Measurements from ENCODE around the gene CHMP4A.

Gene CHMP4A

GRCh38 chr14:24243336-24243836, 30.1 kb upstream of the CHMP4A start:
- ChIA-PET CTCF (interaction anchor here (0.6 to 4.2 kb wide), 13 partner anchors 26 to 188 kb away, joined by 3 to 69 read pairs (median 4); partner anchors contain the start of genes CIDEB, DHRS1, NOP9 and RABGGTA), POLR2A (interaction anchor here (1.1 to 9.3 kb wide), 19 partner anchors 9 to 193 kb away, joined by 3 to 139 read pairs (median 7); partner anchors contain the start of genes CBLN3, CHMP4A, CIDEB and DHRS1)
- DNase-seq (ENCODE audit: extremely low spot score) = no peak
- TF ChIP-seq ZNF384 (IDR thresholded peaks at IDR 0.05) = peak; percentile 77
- no peak for TF ChIP-seq ELF4 (IDR thresholded peaks at IDR 0.05)
- TF ChIP-seq NFRKB (IDR thresholded peaks at IDR 0.05) = no peak
- no peak for TF ChIP-seq TARDBP (IDR thresholded peaks at IDR 0.05)
- TF ChIP-seq CTBP1 (IDR thresholded peaks at IDR 0.05; ENCODE audit: borderline replicate concordance) = no peak
- TF ChIP-seq LEF1 (IDR thresholded peaks at IDR 0.05; ENCODE audit: borderline replicate concordance) = no peak
- TF ChIP-seq BHLHE40 (IDR thresholded peaks at IDR 0.05; ENCODE audit: borderline replicate concordance) = no peak

- CTCF ChIA-PET = interaction anchor here (0.6 to 4.2 kb wide), 13 partner anchors 19 to 190 kb away, joined by 3 to 69 read pairs (median 4); partner anchors contain the start of genes CIDEB, DHRS1, MDP1 and NOP9
- peak; percentile 93 for DNase-seq (ENCODE audit: extremely low spot score)
- TF ChIP-seq SP1 (IDR thresholded peaks at IDR 0.05) (no peak), FOXK2 (IDR thresholded peaks at IDR 0.05) (no peak), PKNOX1 (IDR thresholded peaks at IDR 0.05) (no peak), TARDBP (IDR thresholded peaks at IDR 0.05) (no peak), FOXM1 (IDR thresholded peaks at IDR 0.05; ENCODE audit: borderline replicate concordance) (no peak), ARNT (IDR thresholded peaks at IDR 0.05) (no peak)
- POLR2A ChIA-PET = interaction anchor here (0.7 to 9.3 kb wide), 39 partner anchors 9 to 200 kb away, joined by 3 to 139 read pairs (median 6); partner anchors contain the start of genes CBLN3, CHMP4A, CIDEB and DHRS1
These were observed 28.6 kb upstream of the CHMP4A start for GRCh38 chr14:24241829-24242443.

GRCh38 chr14:24240110-24240918, 27.0 kb upstream of the CHMP4A start:
- TF ChIP-seq SUZ12 (IDR thresholded peaks at IDR 0.05) = no peak
- DNase-seq (ENCODE audit: extremely low spot score) = no peak
- CTCF ChIA-PET = interaction anchor here (0.6 kb wide), 1 partner anchor 54 kb away, joined by 3 read pairs; no protein-coding TSS in a partner anchor
- POLR2A ChIA-PET = interaction anchor here (1.0 to 9.3 kb wide), 3 partner anchors 12 to 58 kb away, joined by 3 to 139 read pairs (median 3); partner anchors contain the start of genes CHMP4A, DHRS1 and NOP9

GRCh38 chr14:24238527-24239037, 25.3 kb upstream of the CHMP4A start:
- DNase-seq (ENCODE audit: extremely low spot score) = no peak
- no peak for TF ChIP-seq FOXA1 (IDR thresholded peaks at IDR 0.05)
- no peak for TF ChIP-seq ELF4 (IDR thresholded peaks at IDR 0.05)
- TF ChIP-seq CTBP1 (IDR thresholded peaks at IDR 0.05; ENCODE audit: borderline replicate concordance) = no peak
- no peak for TF ChIP-seq PKNOX1 (IDR thresholded peaks at IDR 0.05)
- TF ChIP-seq ARNT (IDR thresholded peaks at IDR 0.05) = no peak
- TF ChIP-seq FOXM1 (IDR thresholded peaks at IDR 0.05; ENCODE audit: borderline replicate concordance) = no peak
- TF ChIP-seq FOXK2 (IDR thresholded peaks at IDR 0.05) = no peak
- no peak for TF ChIP-seq NFRKB (IDR thresholded peaks at IDR 0.05)
- TF ChIP-seq SP1 (IDR thresholded peaks at IDR 0.05) = no peak
- no peak for TF ChIP-seq TARDBP (IDR thresholded peaks at IDR 0.05)
- no peak for TF ChIP-seq BHLHE40 (IDR thresholded peaks at IDR 0.05; ENCODE audit: borderline replicate concordance)
- TF ChIP-seq ZNF384 (IDR thresholded peaks at IDR 0.05) = no peak
- TF ChIP-seq LEF1 (IDR thresholded peaks at IDR 0.05; ENCODE audit: borderline replicate concordance) = no peak
- no peak for TF ChIP-seq SUZ12 (IDR thresholded peaks at IDR 0.05)
- TF ChIP-seq L3MBTL2 (conservative IDR thresholded peaks at IDR 0.05) = no peak
- no peak for TF ChIP-seq HDGF (IDR thresholded peaks at IDR 0.05; ENCODE audit: borderline replicate concordance)
- ChIA-PET CTCF (interaction anchor here (0.6 kb wide), 1 partner anchor 1140 kb away, joined by 3 read pairs; no protein-coding TSS in a partner anchor), POLR2A (interaction anchor here (2.6 to 9.3 kb wide), 2 partner anchors 32 to 60 kb away, joined by 9 to 139 read pairs; partner anchors contain the start of genes DHRS1, NOP9 and RABGGTA)

- ChIA-PET POLR2A (interaction anchor here (2.6 to 9.3 kb wide), 2 partner anchors 33 to 60 kb away, joined by 9 to 139 read pairs; partner anchors contain the start of genes DHRS1, NOP9 and RABGGTA), CTCF (interaction anchor here (0.6 to 1.2 kb wide), 2 partner anchors 70 to 1140 kb away, joined by 3 read pairs; partner anchors contain the start of gene CIDEB)
- no peak for TF ChIP-seq CTBP1 (IDR thresholded peaks at IDR 0.05; ENCODE audit: borderline replicate concordance)
- TF ChIP-seq L3MBTL2 (conservative IDR thresholded peaks at IDR 0.05) = no peak
- TF ChIP-seq LEF1 (IDR thresholded peaks at IDR 0.05; ENCODE audit: borderline replicate concordance) = no peak
- no peak for TF ChIP-seq SP1 (IDR thresholded peaks at IDR 0.05)
- TF ChIP-seq FOXK2 (IDR thresholded peaks at IDR 0.05) = no peak
- TF ChIP-seq BHLHE40 (IDR thresholded peaks at IDR 0.05; ENCODE audit: borderline replicate concordance) = no peak
- no peak for TF ChIP-seq PKNOX1 (IDR thresholded peaks at IDR 0.05)
- TF ChIP-seq ARNT (IDR thresholded peaks at IDR 0.05) = no peak
- TF ChIP-seq ELF4 (IDR thresholded peaks at IDR 0.05) = no peak
- TF ChIP-seq NFRKB (IDR thresholded peaks at IDR 0.05) = no peak
- no peak for TF ChIP-seq TARDBP (IDR thresholded peaks at IDR 0.05)
- no peak for TF ChIP-seq SUZ12 (IDR thresholded peaks at IDR 0.05)
- TF ChIP-seq FOXM1 (IDR thresholded peaks at IDR 0.05; ENCODE audit: borderline replicate concordance) = no peak
- no peak for TF ChIP-seq ZNF384 (IDR thresholded peaks at IDR 0.05)
- no peak for TF ChIP-seq HDGF (IDR thresholded peaks at IDR 0.05; ENCODE audit: borderline replicate concordance)
- no peak for TF ChIP-seq FOXA1 (IDR thresholded peaks at IDR 0.05)
- no peak for DNase-seq (ENCODE audit: extremely low spot score)
These were observed 24.8 kb upstream of the CHMP4A start for GRCh38 chr14:24238123-24238522.
